Aorta (tissue), 5 donors: Measurements from ENCODE around the gene PON2. TPM values are rescaled to one million over a fixed set of nuclear protein-coding genes. Genes with fewer than 3 reads are reported as not detected.

Experiments used
- ATAC-seq: fragments of 200-7000 bp; cut with Tn5 transposase; one replicate; pipeline ENCODE4 v1.9.1; 2022; ENCODE audit warnings: moderate library complexity; ENCODE audit not compliant: low FRiP score
- DNase-seq, 2 donors: peaks; one replicate each; pipeline ENCODE4 v3.0.0-alpha.2; 2020
- H3K27ac ChIP-seq, 2 donors: one replicate each; pipeline ENCODE4 v1.5.1; 2013; ENCODE audit warnings: low read length in 2 of 2, mild to moderate bottlenecking in 2 of 2, moderate library complexity in 2 of 2, control low read depth in 1 of 2, inconsistent platforms in 1 of 2, low read depth in 1 of 2
- H3K27me3 ChIP-seq, 2 donors: one replicate each; pipeline ENCODE4 v1.6.1; 2013; ENCODE audit warnings: control low read depth in 1 of 2, low read length in 1 of 2, mild to moderate bottlenecking in 1 of 2, moderate library complexity in 1 of 2; ENCODE audit not compliant: insufficient read depth in 2 of 2, control insufficient read depth in 1 of 2
- H3K36me3 ChIP-seq, 2 donors: one replicate each; pipeline ENCODE4 v1.6.1; 2013; ENCODE audit warnings: control low read depth in 1 of 2, low read length in 1 of 2, mild to moderate bottlenecking in 1 of 2; ENCODE audit not compliant: insufficient read depth in 2 of 2, control insufficient read depth in 1 of 2
- H3K4me1 ChIP-seq, 2 donors: one replicate each; pipeline ENCODE4 v1.6.1; 2013; ENCODE audit warnings: low read length in 2 of 2, control low read depth in 1 of 2, mild to moderate bottlenecking in 1 of 2, moderate library complexity in 1 of 2; ENCODE audit not compliant: insufficient read depth in 2 of 2, control insufficient read depth in 1 of 2
- H3K4me3 ChIP-seq, 2 donors: one replicate each; pipeline ENCODE4 v1.5.1; 2013; ENCODE audit warnings: low read length in 2 of 2, control low read depth in 1 of 2, mild to moderate bottlenecking in 1 of 2
- H3K9me3 ChIP-seq: one replicate; pipeline ENCODE4 v1.6.1; 2013; ENCODE audit warnings: mild to moderate bottlenecking, low read length; ENCODE audit not compliant: control insufficient read depth
- WGBS, 2 donors: extraction: QIAGEN DNeasy Blood & Tissue Kit; methylation state at CpG; one replicate each; pipeline ENCODE4 v1.1.7; 2013; 5-methylcytosine and 5-hydroxymethylcytosine counted together
- intact Hi-C, 2 donors: fragments of 100-400 bp; cut with DNase I; formaldehyde crosslinking; loops; one replicate each; pipeline versions ENCODE4 v1.14.2 to v1.15.0; 2022
- polyA plus RNA-seq, 2 donors: library from polyadenylated mRNA; stranded (reverse); fragments of 200-250 nt; gene quantifications; one replicate each; pipeline ENCODE4 v1.2.3, GENCODE V29; 2013
- total RNA-seq, 2 donors: library from RNA; stranded (reverse); fragmentation: NEBNext Ultra II Directional; extraction: Animal tissue kit (Norgen Biotek cat#: 25700); gene quantifications; one replicate each; pipeline ENCODE4 v1.2.1, GENCODE V29; 2021
- donor health status: healthy with polysubstance abuse.
- donor health status: Bipolar disorder and iron deficiency.
- donor health status: DM: no; HTN: no; CAD: no.
- donor health status: DM: no; HTN: no; CAD: no.
- donor health status: DM: yes; HTN: yes; CAD: no.

Gene PON2
- total and polyA plus RNA-seq, 4 donors, result 27.9 to 60.3 (median 51.8) TPM

- Histone ChIP-seq H3K27me3 (no peaks in the 10 kb centered on the region), H3K4me3 (no peak overlapping the region), H3K9me3 (peaks cover 2% of the 10 kb centered on the region), H3K4me1 (no peaks in the 10 kb centered on the region), H3K36me3 (no peaks in the 10 kb centered on the region), H3K27ac (no peak overlapping the region)
- 82 to 83% methylated on average over 18 of the region's 18 CpGs for WGBS, 2 donors
- ATAC-seq (no peak), DNase-seq (no peak)
- intact Hi-C loops, result no loop called here
Measured at GRCh38 chr7:95376632-95377400, 58.0 kb downstream of the PON2 start.

- ATAC-seq, result no peak
- no peak overlapping the region for H3K4me3 ChIP-seq
- H3K27me3 ChIP-seq, result no peaks in the 10 kb centered on the region
- peaks cover 2% of the 10 kb centered on the region for H3K9me3 ChIP-seq
- no peak for DNase-seq
- no peaks in the 10 kb centered on the region for H3K4me1 ChIP-seq
- 89 to 93% methylated on average over 2 of the region's 2 CpGs for WGBS, 2 donors
- H3K27ac ChIP-seq, result no peak overlapping the region
- intact Hi-C loops, result no loop called here
- H3K36me3 ChIP-seq, result no peaks in the 10 kb centered on the region
Measured at GRCh38 chr7:95375591-95376257, 59.1 kb downstream of the PON2 start.

DNA sequence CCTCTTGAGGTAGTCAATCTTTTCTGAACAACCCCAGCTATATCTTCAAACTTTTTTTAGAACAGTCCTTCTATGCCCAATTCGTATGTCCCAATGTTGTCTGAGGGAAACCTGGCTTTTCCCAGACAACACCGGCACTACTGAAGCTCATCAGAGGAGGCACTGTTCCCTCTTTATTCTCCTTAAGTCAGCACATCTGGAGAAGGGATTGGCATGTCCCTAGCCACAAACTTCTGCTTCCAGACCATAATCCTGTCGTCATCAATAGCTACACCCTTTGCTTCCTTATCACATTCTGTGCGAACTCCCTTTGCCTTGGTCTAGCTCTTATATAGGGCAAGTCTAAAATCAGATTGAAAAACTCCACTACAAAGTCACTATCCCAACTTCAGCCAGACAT is 61.5 kb downstream of the PON2 start:
- intact Hi-C loops, result no loop called here
- Histone ChIP-seq H3K4me1 (no peaks in the 10 kb centered on the region), H3K27me3 (no peaks in the 10 kb centered on the region), H3K36me3 (no peaks in the 10 kb centered on the region), H3K4me3 (no peak overlapping the region), H3K9me3 (no peaks in the 10 kb centered on the region), H3K27ac (no peak overlapping the region)
- DNase-seq (no peak), ATAC-seq (no peak)
- 75 to 77% methylated on average over 4 of the region's 4 CpGs for WGBS, 2 donors

- Histone ChIP-seq H3K27me3 (no peaks in the 10 kb centered on the region), H3K4me1 (no peaks in the 10 kb centered on the region), H3K4me3 (no peak overlapping the region), H3K36me3 (no peaks in the 10 kb centered on the region), H3K9me3 (no peaks in the 10 kb centered on the region), H3K27ac (no peak overlapping the region)
- DNase-seq (no peak), ATAC-seq (no peak)
- WGBS, 2 donors, result 75 to 76% methylated on average over 3 of the region's 3 CpGs
- intact Hi-C loops, result no loop called here
Measured at GRCh38 chr7:95368235-95368634, 66.6 kb downstream of the PON2 start.

DNA sequence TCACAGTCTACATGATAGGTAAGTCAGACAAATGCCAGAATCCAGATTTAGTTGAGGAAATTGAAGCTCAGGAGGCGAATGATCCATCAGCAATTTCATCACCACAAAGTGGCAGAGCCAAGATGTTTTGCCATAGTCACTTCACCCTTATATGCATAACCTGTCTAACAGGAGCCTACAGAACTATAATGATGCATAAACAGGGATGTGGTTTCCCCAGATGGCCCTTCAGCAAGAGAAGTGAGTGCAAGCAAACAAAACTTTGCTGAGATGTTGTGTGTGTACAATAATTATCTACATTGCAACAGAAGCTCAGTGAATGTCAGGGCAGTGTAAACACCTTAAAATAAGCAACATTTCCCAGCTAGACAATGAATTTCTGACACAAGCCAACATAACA is 67.2 kb downstream of the PON2 start:
- Histone ChIP-seq H3K4me3 (no peak overlapping the region), H3K9me3 (no peaks in the 10 kb centered on the region), H3K36me3 (no peaks in the 10 kb centered on the region), H3K4me1 (no peaks in the 10 kb centered on the region), H3K27ac (no peak overlapping the region), H3K27me3 (no peaks in the 10 kb centered on the region)
- no peak for DNase-seq
- intact Hi-C loops, result no loop called here
- 82% methylated on average over 1 of the region's 1 CpG for WGBS, 2 donors
- ATAC-seq, result no peak

DNA sequence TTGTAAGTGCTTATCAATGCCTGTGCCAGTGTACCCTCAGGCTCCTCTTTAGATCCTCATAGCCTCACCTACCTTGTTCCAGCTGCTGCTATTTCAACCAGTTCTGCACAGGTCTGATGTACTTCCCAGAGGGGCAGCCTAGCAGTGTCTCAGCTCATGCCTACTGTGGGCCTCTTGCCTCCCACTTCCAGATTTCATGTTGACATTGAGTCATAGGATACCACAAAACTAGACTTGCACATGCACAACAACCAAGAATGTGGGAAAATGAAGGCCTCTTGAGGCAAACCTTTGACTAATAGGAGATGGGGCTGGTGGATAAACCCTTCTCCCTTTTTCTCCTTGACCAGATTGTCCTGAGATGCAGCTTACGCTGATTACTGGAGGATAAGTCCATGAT is 69.7 kb downstream of the PON2 start:
- Histone ChIP-seq H3K27me3 (no peaks in the 10 kb centered on the region), H3K9me3 (no peaks in the 10 kb centered on the region), H3K4me1 (no peaks in the 10 kb centered on the region), H3K27ac (no peak overlapping the region), H3K36me3 (no peaks in the 10 kb centered on the region), H3K4me3 (no peak overlapping the region)
- no peak for DNase-seq
- no peak for ATAC-seq
- 92 to 97% methylated on average over 1 of the region's 1 CpG for WGBS, 2 donors
- intact Hi-C loops, result no loop called here

- Histone ChIP-seq H3K9me3 (peaks cover 3% of the 10 kb centered on the region), H3K4me3 (no peak overlapping the region), H3K36me3 (no peaks in the 10 kb centered on the region), H3K4me1 (no peaks in the 10 kb centered on the region), H3K27ac (no peak overlapping the region), H3K27me3 (no peaks in the 10 kb centered on the region)
- ATAC-seq (no peak), DNase-seq (no peak)
- WGBS, 2 donors, result 30 to 35% methylated on average over 3 of the region's 3 CpGs
- intact Hi-C loops, result no loop called here
Measured at GRCh38 chr7:95357623-95358022, 77.2 kb downstream of the PON2 start.
